Astrocyte of the spinal cord (primary cell): Measurements from ENCODE around the gene LHFPL6.

Experiments used
- DNase-seq: peaks from one replicate; pipeline ENCODE4 v3.0.0; 2011; ENCODE audit warnings: low read depth, low spot score
- H3K4me3 ChIP-seq: 2 replicates; pipeline ENCODE4 v1.5.1; 2011; ENCODE audit warnings: low read depth, mild to moderate bottlenecking, low read length, moderate library complexity
- CTCF ChIP-seq: IDR thresholded peaks from 2 replicates; pipeline ENCODE4 v1.5.1; 2012; ENCODE audit warnings: low read depth, mild to moderate bottlenecking, low read length, inconsistent platforms
- in situ Hi-C: cut with HindIII; loops from 2 replicates; pipeline ENCODE4 v1.10.0; 2017; ENCODE audit warnings: low sequenced_read_pairs

LHFPL6 gene

GRCh38 chr13:39418424-39418823 is 184.6 kb downstream of the LHFPL6 start:
- H3K4me3 ChIP-seq = no peak overlapping the region
- in situ Hi-C loops = no loop called here
- no peak for DNase-seq
- no peak for TF ChIP-seq CTCF

GRCh38 chr13:39417643-39418042 is 185.3 kb downstream of the LHFPL6 start:
- H3K4me3 ChIP-seq = peak overlapping the region; percentile 28
- no peak for TF ChIP-seq CTCF
- in situ Hi-C loops = no loop called here
- DNase-seq = peak; percentile 77

GRCh38 chr13:39417131-39417530 is 185.9 kb downstream of the LHFPL6 start:
- in situ Hi-C loops = no loop called here
- TF ChIP-seq CTCF = peak; percentile 15
- H3K4me3 ChIP-seq = no peak overlapping the region
- peak; percentile 15 for DNase-seq

GRCh38 chr13:39415008-39415802 is 187.8 kb downstream of the LHFPL6 start:
- TF ChIP-seq CTCF = peak; percentile 64
- in situ Hi-C loops = no loop called here
- H3K4me3 ChIP-seq = no peak overlapping the region
- DNase-seq = peak; percentile 70

GRCh38 chr13:39414339-39414738 is 188.7 kb downstream of the LHFPL6 start:
- H3K4me3 ChIP-seq = no peak overlapping the region
- in situ Hi-C loops = no loop called here
- no peak for TF ChIP-seq CTCF
- DNase-seq = no peak

- H3K4me3 ChIP-seq = no peak overlapping the region
- no peak for TF ChIP-seq CTCF
- in situ Hi-C loops = no loop called here
- DNase-seq = no peak
Measured at GRCh38 chr13:39411511-39411910, 191.5 kb downstream of the LHFPL6 start.
